ENCODE measurements around the gene ARID4B.
"Not testable (repeated sequence)": the region's sequence is repeated elsewhere in the genome, so short reads cannot be mapped to it uniquely, and the experiment has no call there.

ARID4B gene, protein sequence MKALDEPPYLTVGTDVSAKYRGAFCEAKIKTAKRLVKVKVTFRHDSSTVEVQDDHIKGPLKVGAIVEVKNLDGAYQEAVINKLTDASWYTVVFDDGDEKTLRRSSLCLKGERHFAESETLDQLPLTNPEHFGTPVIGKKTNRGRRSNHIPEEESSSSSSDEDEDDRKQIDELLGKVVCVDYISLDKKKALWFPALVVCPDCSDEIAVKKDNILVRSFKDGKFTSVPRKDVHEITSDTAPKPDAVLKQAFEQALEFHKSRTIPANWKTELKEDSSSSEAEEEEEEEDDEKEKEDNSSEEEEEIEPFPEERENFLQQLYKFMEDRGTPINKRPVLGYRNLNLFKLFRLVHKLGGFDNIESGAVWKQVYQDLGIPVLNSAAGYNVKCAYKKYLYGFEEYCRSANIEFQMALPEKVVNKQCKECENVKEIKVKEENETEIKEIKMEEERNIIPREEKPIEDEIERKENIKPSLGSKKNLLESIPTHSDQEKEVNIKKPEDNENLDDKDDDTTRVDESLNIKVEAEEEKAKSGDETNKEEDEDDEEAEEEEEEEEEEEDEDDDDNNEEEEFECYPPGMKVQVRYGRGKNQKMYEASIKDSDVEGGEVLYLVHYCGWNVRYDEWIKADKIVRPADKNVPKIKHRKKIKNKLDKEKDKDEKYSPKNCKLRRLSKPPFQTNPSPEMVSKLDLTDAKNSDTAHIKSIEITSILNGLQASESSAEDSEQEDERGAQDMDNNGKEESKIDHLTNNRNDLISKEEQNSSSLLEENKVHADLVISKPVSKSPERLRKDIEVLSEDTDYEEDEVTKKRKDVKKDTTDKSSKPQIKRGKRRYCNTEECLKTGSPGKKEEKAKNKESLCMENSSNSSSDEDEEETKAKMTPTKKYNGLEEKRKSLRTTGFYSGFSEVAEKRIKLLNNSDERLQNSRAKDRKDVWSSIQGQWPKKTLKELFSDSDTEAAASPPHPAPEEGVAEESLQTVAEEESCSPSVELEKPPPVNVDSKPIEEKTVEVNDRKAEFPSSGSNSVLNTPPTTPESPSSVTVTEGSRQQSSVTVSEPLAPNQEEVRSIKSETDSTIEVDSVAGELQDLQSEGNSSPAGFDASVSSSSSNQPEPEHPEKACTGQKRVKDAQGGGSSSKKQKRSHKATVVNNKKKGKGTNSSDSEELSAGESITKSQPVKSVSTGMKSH (N-terminal part only)

GRCh38 chr1:235327559-235328270 is at the start of gene ARID4B:
Gene ARID4B (minus strand): TSS chr1:235328179. CDS start chr1:235326919, 1,260 bp downstream.
- DNase-seq, result no peak

DNA sequence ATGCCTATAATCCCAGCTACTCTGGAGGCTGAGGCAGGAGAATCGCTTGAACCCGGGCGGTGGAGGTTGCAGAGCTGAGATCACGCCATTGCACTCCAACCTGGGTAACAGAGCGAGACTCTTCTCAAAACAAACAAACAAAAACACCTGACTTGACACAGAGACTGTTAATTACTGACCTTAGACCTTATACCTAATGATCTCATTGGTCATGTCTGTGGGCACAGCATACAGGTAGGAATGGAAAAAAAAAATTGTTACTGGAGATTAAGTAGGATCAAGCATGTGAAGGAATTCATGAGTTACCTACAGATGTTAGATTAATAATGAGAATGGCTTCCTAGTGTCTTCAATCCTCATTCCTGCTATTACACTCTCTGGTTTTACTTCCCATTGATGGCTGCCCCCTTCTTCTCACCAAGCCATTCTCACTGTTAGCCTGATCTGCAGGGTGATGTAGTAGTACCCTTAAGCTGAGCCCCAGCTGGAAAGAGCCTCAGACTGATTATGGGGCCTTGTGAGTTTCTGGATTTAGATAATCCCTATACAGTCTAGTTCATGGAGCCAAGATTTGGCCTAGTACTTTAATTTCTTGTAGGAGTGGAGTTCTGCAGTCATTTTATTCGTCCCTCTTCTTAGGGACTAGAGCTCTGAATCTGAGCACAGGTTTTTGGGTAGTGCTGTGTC is 48.1 kb upstream of the ARID4B start:
- DNase-seq, result no peak

DNA sequence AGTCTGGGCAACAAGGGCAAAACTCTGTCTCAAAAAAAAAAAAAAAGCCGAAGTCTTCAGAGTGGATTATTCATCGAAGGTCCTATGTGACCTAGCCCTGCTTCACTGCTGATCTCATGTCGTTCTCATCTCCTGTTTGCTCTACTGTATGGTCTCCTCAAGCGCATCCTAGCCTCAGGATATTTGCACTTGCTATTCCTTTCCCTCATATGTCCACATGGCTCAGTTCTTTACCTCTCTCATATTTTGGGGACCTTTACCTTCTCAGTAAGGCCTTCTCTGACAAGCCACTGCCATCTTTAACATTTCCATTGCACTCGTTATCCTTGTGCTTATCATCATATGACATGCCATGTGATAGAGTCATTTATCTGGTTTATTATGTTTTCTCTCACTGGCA is 41.8 kb upstream of the ARID4B start:
- no peak for DNase-seq

DNA sequence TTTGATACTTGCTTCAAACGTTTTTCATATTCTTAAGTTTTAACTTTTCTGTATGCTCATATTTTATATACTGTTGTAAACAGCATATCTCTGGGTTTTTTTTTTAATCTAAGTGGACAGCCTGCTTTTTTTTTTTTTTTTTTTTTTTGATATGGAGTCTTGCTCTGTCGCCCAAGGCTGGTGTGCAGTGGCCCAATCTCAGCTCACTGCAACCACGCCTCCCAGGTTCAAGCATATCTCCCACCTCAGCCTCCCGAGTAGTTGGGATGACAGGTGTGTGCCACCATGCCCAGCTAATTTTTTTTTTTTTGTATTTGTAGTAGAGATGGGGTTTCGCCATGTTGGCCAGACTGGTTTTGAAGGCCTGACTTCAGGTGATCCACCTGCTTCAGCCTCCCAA is 40.4 kb upstream of the ARID4B start:
- DNase-seq, result no peak

- DNase-seq, result peak; percentile 97
Measured at GRCh38 chr1:235367000-235367908, 39.3 kb upstream of the ARID4B start, which contains the start of gene TBCE. Gene TBCE (plus strand): TSS chr1:235367427. CDS start chr1:235380050, 12,623 bp downstream.

- DNase-seq, result no peak
Measured at GRCh38 chr1:235366286-235366685, 38.3 kb upstream of the ARID4B start.

- DNase-seq, result not testable (repeated sequence)
Measured at GRCh38 chr1:235364189-235364588, 36.2 kb upstream of the ARID4B start.

GRCh38 chr1:235358899-235359298 is 30.9 kb upstream of the ARID4B start:
- no peak for DNase-seq

DNA sequence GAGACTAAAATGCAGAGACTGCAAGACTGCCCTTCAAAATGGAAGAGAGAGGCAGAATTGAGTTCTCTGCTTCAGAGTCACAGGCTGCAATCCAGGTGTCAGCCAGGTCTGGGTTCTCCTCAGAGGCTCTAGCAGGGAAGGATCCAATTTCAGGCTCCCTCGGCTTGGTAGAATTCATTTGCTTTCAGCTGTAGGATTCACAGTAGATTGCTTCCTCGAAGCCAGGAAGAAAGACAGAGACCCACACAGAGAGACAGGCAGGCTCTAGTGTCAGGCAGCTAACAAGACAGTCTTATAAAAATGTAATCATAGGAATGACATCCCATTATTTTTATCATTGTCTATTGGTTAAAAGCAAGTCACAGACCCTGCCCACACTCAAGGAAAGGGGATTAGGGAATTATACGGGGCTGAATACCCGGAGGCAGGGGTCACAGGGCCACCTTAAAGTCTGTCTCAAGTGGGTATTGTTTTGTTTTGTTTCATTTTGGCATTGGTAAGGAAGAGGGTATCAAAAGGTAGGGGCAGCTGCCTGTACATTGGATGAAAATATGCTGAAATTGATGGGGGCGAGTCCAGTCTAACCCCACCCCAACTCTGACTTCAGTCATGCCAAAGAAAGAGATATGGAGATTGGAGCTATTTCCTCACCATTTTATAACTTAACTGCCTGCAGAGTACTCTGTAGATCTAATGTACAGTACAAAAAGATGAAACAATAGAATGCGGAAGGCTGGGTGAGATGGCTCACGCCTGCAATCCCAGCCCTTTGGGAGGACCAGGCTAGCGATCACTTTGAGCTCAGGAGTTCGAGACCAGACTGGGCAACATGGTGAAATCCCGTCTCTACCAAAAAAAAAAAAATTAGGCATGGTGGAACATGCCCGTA is 29.8 kb upstream of the ARID4B start:
- DNase-seq, result no peak

- DNase-seq, result no peak
Measured at GRCh38 chr1:235351898-235352297, 23.9 kb upstream of the ARID4B start.

- no peak for DNase-seq
Measured at GRCh38 chr1:235351441-235351840, 23.5 kb upstream of the ARID4B start.

DNA sequence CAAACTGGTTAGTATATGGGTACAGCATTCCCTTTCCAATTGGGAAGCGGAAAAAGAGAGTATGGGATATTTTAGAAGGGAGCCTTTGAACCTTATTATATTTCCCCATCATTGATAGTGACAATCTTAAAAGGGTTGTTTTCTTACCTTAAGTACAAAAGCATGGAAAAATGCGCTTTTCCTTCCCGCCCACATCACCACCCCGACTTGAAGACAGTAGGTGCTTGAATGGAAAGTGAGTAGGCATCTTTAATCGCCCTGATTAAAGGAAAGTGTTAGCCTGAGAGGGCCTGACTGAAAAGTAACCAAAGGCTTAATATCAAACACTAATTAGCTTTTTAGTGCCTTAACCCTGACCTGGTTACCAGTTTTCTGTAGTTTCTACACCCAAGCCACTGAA is 15.7 kb upstream of the ARID4B start:
- no peak for DNase-seq

DNA sequence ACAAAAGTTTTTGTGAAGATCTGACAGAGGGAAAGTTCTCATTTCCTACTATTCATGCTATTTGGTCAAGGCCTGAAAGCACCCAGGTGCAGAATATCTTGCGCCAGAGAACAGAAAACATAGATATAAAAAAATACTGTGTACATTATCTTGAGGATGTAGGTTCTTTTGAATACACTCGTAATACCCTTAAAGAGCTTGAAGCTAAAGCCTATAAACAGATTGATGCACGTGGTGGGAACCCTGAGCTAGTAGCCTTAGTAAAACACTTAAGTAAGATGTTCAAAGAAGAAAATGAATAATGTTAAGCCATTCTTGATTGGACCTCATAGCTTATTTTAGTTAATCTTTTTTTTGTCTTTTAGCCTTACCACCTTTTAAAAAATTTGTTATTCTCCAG is 14.5 kb upstream of the ARID4B start:
- DNase-seq, result no peak

- no peak for DNase-seq
Measured at GRCh38 chr1:235342039-235342438, 14.1 kb upstream of the ARID4B start.

DNA sequence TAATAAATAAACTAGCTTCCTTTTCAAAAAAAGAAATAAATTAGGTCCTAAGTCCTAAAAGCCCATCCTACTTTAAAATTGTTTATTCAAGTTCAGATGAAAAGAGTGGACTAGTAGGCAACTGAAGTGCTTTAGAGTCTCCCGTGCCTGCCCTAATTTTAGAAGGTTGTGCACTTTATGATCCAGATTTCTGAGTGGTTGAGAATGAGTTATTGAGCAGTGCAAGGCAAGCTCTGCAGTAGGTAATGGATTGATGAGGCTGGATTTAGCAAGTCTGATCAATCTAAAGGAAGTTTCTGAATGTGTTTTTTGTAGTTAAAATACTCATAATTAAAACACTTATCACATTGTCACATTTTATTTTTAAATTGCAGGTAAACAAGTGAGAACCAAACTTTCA is 13.4 kb upstream of the ARID4B start:
- no peak for DNase-seq

DNA sequence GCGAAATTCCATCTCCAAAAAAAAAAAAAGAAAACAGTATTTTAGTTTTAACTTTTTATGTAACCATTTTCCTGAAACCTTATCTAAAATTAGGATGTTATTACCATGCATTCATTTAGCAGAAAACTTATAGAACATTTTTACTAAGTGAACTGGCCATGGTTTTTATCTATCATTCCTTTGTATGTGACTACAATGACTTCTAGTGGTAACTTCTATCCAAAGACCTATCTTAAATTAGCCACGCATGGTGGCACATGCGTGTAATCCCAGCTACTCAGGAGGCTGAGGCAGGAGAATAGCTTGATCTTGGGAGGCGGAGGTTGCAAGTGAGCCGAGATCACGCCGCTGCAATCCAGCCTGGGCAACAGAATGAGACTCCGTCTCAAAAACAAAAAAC is 11.8 kb upstream of the ARID4B start:
- DNase-seq, result no peak

GRCh38 chr1:235336903-235337302 is 8.9 kb upstream of the ARID4B start:
- no peak for DNase-seq

- DNase-seq, result no peak
Measured at GRCh38 chr1:235331401-235331800, 3.4 kb upstream of the ARID4B start.

DNA sequence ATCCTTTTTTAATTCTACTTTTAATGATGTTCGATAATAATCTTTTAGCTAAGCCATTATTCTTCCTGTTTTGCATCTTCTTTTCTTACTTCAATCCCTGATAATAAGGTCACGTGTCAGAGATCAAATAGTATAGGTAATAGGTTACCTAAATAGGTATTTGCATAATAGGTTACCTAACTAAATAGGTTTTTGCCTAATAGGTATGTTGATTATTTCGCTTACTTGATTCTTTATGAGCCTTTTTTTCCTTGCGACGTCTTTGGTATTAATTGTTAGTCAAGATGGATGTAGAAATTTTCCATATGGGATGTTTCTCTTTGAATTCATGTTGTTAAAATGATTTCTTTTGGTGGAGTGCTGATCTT is 2.9 kb upstream of the ARID4B start:
- DNase-seq, result no peak
